Transverse colon (tissue), 4 donors: ENCODE measurements around the gene SF3A1. TPM values are rescaled to one million over a fixed set of nuclear protein-coding genes. Genes with fewer than 3 reads are reported as not detected.

Experiments
- DNase-seq: peaks from one replicate; pipeline ENCODE4 v3.0.0-alpha.2; 2019
- H3K27ac ChIP-seq, 4 donors: fragments of 200-600 bp; sonication (generic); 2 replicates each; pipeline ENCODE4 v1.5.1; 2016 to 2018; ENCODE audit warnings: inconsistent platforms in 4 of 4
- H3K27me3 ChIP-seq: fragments of 200-600 bp; sonication (generic); 2 replicates; pipeline ENCODE4 v1.5.1; 2017; ENCODE audit warnings: inconsistent platforms
- H3K36me3 ChIP-seq, 4 donors: fragments of 200-600 bp; sonication (generic); 2 replicates each; pipeline ENCODE4 v1.5.1; 2017 to 2019; ENCODE audit warnings: inconsistent platforms in 4 of 4
- H3K4me1 ChIP-seq, 4 donors: fragments of 200-600 bp; sonication (generic); 2 replicates each; pipeline ENCODE4 v1.5.1; 2017 to 2020; ENCODE audit warnings: inconsistent platforms in 4 of 4
- H3K4me3 ChIP-seq, 4 donors: fragments of 200-600 bp; sonication (generic); 1 replicate in 1 of 4; 2 replicates in 3 of 4; pipeline versions ENCODE4 v1.5.1 to v1.6.1; 2017 to 2019; ENCODE audit warnings: inconsistent platforms in 4 of 4
- H3K9me3 ChIP-seq, 2 donors: fragments of 200-600 bp; sonication (generic); 2 replicates each; pipeline ENCODE4 v1.5.1; 2017 to 2019; ENCODE audit warnings: inconsistent platforms in 2 of 2
- CTCF ChIP-seq, 5 experiments: fragments of 200-600 bp in 3 of 5; fragments of 450-650 bp in 2 of 5; sonication (generic) in 3 of 5; IDR thresholded peaks; 1 replicate in 2 of 5; 2 replicates in 3 of 5; pipeline ENCODE4 v1.5.1; 2016 to 2017; ENCODE audit warnings: antibody characterized with exemption in 5 of 5, inconsistent platforms in 3 of 5, mild to moderate bottlenecking in 2 of 5, moderate library complexity in 1 of 5
- EP300 ChIP-seq: sonication (generic); formaldehyde crosslinking; IDR thresholded peaks from one replicate; pipeline ENCODE4 v1.6.1; 2017; ENCODE audit warnings: antibody characterized with exemption, low read depth
- POLR2A ChIP-seq: fragments of 450-650 bp; IDR thresholded peaks from one replicate; pipeline ENCODE4 v1.6.1; 2016; ENCODE audit warnings: antibody characterized with exemption, mild to moderate bottlenecking, moderate library complexity
- POLR2AphosphoS5 ChIP-seq, 3 donors: sonication (generic); formaldehyde crosslinking; IDR thresholded peaks; one replicate each; pipeline ENCODE4 v1.6.1; 2016; ENCODE audit warnings: antibody characterized with exemption in 3 of 3
- WGBS, 2 donors: methylation state at CpG; one replicate each; pipeline ENCODE4 v1.1.5; 2018; ENCODE audit warnings: low coverage in 1 of 2; 5-methylcytosine and 5-hydroxymethylcytosine counted together
- in situ Hi-C, 4 donors: fragments of 200-750 bp; cut with MboI; loops; one replicate each; pipeline versions ENCODE4 v1.15.0 to v1.15.1; 2017; ENCODE audit warnings: low sequenced_read_pairs in 3 of 4, low pct_ligation_motif_present in 1 of 4, low pct_unique_long_range_greater_than_20kb in 1 of 4
- intact Hi-C: fragments of 100-400 bp; cut with DNase I; formaldehyde crosslinking; loops from one replicate; pipeline ENCODE4 v1.15.1; 2023; ENCODE audit warnings: low total_unique reads
- total RNA-seq, 4 donors: library from RNA; depleted of rRNA; stranded (reverse); fragments of >200 nt; gene quantifications; one replicate each; pipeline ENCODE4 v1.1.0, GENCODE V29; 2016

SF3A1 gene
- total RNA-seq, 4 donors from 2014 or later = 73.2 to 664 (median 99.3) TPM

GRCh38 chr22:30285846-30286200, 70.9 kb downstream of the SF3A1 start:
- Histone ChIP-seq H3K4me3 (no peak overlapping the region), H3K4me1 (peaks cover 19 to 32% (median 24%) of the 10 kb centered on the region in 4 donors), H3K27me3 (no peaks in the 10 kb centered on the region), H3K36me3 (no peaks in the 10 kb centered on the region), H3K9me3 (no peaks in the 10 kb centered on the region), H3K27ac (no peak overlapping the region)
- TF ChIP-seq POLR2AphosphoS5 (IDR thresholded peaks at IDR 0.05) (no peak), EP300 (no peak)
- in situ Hi-C loops = loop anchor here in 2 of 4 donors (10.0 to 25.0 kb wide), 2 partner anchors 99 to 101 kb away; partner anchors contain the start of genes RNF215 (in 2 of the 2) and SEC14L2 (in 1 of the 2)
- no peak for DNase-seq
- intact Hi-C loops = no loop called here
- WGBS, 2 donors = 87% methylated on average over 8 of the region's 8 CpGs; no CpG with 5 or more reads in 1 of the 2 donors

- H3K4me1 ChIP-seq = peaks cover 14 to 27% (median 19%) of the 10 kb centered on the region in 4 donors
- intact Hi-C loops = no loop called here
- H3K9me3 ChIP-seq = no peaks in the 10 kb centered on the region
- H3K27me3 ChIP-seq = no peaks in the 10 kb centered on the region
- 90% methylated on average over 26 of the region's 27 CpGs; no CpG with 5 or more reads in 1 of the 2 donors for WGBS, 2 donors
- DNase-seq = no peak
- H3K4me3 ChIP-seq = no peak overlapping the region
- TF ChIP-seq EP300 (no peak), POLR2A (no peak), POLR2AphosphoS5 (IDR thresholded peaks at IDR 0.05) (no peak)
- no peak overlapping the region for H3K27ac ChIP-seq
- no peaks in the 10 kb centered on the region for H3K36me3 ChIP-seq
- in situ Hi-C loops = loop anchor here in 2 of 4 donors (10.0 to 25.0 kb wide), 2 partner anchors 99 to 102 kb away; partner anchors contain the start of genes RNF215 (in 2 of the 2) and SEC14L2 (in 1 of the 2)
Measured at GRCh38 chr22:30285176-30285845, 71.4 kb downstream of the SF3A1 start.

- Histone ChIP-seq H3K4me1 (peaks cover 9 to 23% (median 13%) of the 10 kb centered on the region in 4 donors), H3K36me3 (no peaks in the 10 kb centered on the region), H3K27me3 (no peaks in the 10 kb centered on the region), H3K9me3 (no peaks in the 10 kb centered on the region), H3K27ac (no peak overlapping the region), H3K4me3 (no peak overlapping the region)
- intact Hi-C loops = no loop called here
- 96% methylated on average over 4 of the region's 4 CpGs; no CpG with 5 or more reads in 1 of the 2 donors for WGBS, 2 donors
- in situ Hi-C loops = loop anchor here in 2 of 4 donors (10.0 to 25.0 kb wide), 2 partner anchors 100 to 103 kb away; partner anchors contain the start of genes RNF215 (in 2 of the 2) and SEC14L2 (in 1 of the 2)
- TF ChIP-seq EP300 (no peak), POLR2AphosphoS5 (IDR thresholded peaks at IDR 0.05) (no peak), CTCF (IDR thresholded peaks at IDR 0.05) (no peak), POLR2A (no peak)
- no peak for DNase-seq
Measured at GRCh38 chr22:30284666-30285065, 72.0 kb downstream of the SF3A1 start.

GRCh38 chr22:30284172-30284571, 72.5 kb downstream of the SF3A1 start:
- H3K9me3 ChIP-seq = no peaks in the 10 kb centered on the region
- H3K27me3 ChIP-seq = no peaks in the 10 kb centered on the region
- in situ Hi-C loops (loop anchor here in 2 of 4 donors (10.0 to 25.0 kb wide), 2 partner anchors 101 to 103 kb away; partner anchors contain the start of genes RNF215 (in 2 of the 2) and SEC14L2 (in 1 of the 2)), intact Hi-C loops (no loop called here)
- peaks cover 9 to 24% (median 13%) of the 10 kb centered on the region in 4 donors for H3K4me1 ChIP-seq
- DNase-seq = no peak
- no peak overlapping the region for H3K27ac ChIP-seq
- WGBS, 2 donors = 80 to 85% methylated on average over 2 to 8 of the region's 9 CpGs
- H3K36me3 ChIP-seq = no peaks in the 10 kb centered on the region
- TF ChIP-seq EP300 = no peak
- no peak overlapping the region for H3K4me3 ChIP-seq

GRCh38 chr22:30283342-30283741, 73.4 kb downstream of the SF3A1 start:
- Histone ChIP-seq H3K4me3 (no peak overlapping the region), H3K4me1 (peaks cover 6 to 17% (median 11%) of the 10 kb centered on the region in 4 donors), H3K9me3 (no peaks in the 10 kb centered on the region), H3K27ac (no peak overlapping the region), H3K36me3 (no peaks in the 10 kb centered on the region), H3K27me3 (no peaks in the 10 kb centered on the region)
- intact Hi-C loops = no loop called here
- TF ChIP-seq CTCF (IDR thresholded peaks at IDR 0.05) (no peak), POLR2A (no peak), EP300 (no peak)
- no peak for DNase-seq
- in situ Hi-C loops = loop anchor here in 2 of 4 donors (10.0 to 25.0 kb wide), 2 partner anchors 101 to 104 kb away; partner anchors contain the start of genes RNF215 (in 2 of the 2) and SEC14L2 (in 1 of the 2)
- WGBS, 2 donors = 79% methylated on average over 4 of the region's 4 CpGs; no CpG with 5 or more reads in 1 of the 2 donors
